Measurements from ENCODE around the gene ENO4.

Gene ENO4

DNA sequence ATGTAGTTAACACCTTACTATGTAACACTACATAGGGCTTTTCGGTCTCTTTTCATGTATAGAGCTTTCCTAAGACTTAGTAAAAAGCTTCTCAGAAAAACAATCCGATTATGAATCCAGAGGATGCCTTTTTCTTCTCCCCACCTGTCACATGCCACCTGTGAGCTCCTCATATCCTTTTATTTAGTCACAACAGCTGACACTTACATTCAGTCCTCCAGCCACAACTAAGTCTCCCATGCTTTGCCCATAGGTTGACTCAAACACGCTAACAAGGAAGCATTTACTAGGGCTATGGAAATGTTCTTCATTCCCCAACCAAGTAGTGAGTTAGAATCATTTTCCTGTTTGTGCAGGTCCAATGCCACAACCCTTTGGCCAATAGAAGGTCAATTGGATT, 7.9 kb downstream of the ENO4 start:
- Histone ChIP-seq H3K36me3 (replicated peaks; ENCODE audit: low read depth, low read length) (no peaks in the 10 kb centered on the region), H3K4me2 (ENCODE audit: low read length) (no peak overlapping the region), H3K9me3 (ENCODE audit: insufficient read depth, low read length) (no peaks in the 10 kb centered on the region), H3K27ac (ENCODE audit: low read length) (no peak overlapping the region), H2AFZ (ENCODE audit: low read depth, low read length) (no peak overlapping the region), H3K4me1 (ENCODE audit: low read length) (no peaks in the 10 kb centered on the region), H3K4me3 (ENCODE audit: low read length) (no peak overlapping the region), H3K9ac (ENCODE audit: low read length) (no peak overlapping the region), H3K79me2 (ENCODE audit: low read length) (no peaks in the 10 kb centered on the region), H4K20me1 (ENCODE audit: insufficient read depth, low read length) (no peaks in the 10 kb centered on the region), H3K27me3 (ENCODE audit: low read depth, low read length) (no peaks in the 10 kb centered on the region)
- TF ChIP-seq EZH2phosphoT487 (IDR thresholded peaks at IDR 0.05; ENCODE audit: low read depth), result no peak
- TF ChIP-seq, protein P1, sequence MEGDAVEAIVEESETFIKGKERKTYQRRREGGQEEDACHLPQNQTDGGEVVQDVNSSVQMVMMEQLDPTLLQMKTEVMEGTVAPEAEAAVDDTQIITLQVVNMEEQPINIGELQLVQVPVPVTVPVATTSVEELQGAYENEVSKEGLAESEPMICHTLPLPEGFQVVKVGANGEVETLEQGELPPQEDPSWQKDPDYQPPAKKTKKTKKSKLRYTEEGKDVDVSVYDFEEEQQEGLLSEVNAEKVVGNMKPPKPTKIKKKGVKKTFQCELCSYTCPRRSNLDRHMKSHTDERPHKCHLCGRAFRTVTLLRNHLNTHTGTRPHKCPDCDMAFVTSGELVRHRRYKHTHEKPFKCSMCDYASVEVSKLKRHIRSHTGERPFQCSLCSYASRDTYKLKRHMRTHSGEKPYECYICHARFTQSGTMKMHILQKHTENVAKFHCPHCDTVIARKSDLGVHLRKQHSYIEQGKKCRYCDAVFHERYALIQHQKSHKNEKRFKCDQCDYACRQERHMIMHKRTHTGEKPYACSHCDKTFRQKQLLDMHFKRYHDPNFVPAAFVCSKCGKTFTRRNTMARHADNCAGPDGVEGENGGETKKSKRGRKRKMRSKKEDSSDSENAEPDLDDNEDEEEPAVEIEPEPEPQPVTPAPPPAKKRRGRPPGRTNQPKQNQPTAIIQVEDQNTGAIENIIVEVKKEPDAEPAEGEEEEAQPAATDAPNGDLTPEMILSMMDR (IDR thresholded peaks at IDR 0.05; ENCODE audit: low read depth, low read length), result no peak

DNA sequence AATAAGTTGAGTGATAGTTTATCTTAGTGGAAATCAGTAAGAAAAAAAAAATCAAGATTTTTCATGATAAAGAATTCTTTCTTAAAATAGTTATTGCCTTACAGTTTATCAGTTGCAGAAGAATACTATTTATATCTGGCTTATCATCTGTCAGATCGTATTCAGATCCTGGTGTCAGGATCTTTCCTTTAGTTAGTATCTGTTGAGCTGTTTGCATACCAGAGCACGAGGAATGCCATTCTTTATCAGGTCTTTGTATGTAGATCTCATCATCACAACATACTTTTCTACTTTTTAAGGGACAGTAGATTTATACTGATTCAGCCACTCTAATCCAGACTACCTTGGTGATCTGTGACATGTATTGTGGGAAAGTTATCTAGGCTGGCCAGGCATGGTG, 12.5 kb downstream of the ENO4 start:
- Histone ChIP-seq H3K9me3 (ENCODE audit: insufficient read depth, low read length) (no peaks in the 10 kb centered on the region), H3K4me1 (ENCODE audit: low read length) (no peaks in the 10 kb centered on the region), H3K4me3 (ENCODE audit: low read length) (no peak overlapping the region), H3K27me3 (ENCODE audit: low read depth, low read length) (no peaks in the 10 kb centered on the region), H2AFZ (ENCODE audit: low read depth, low read length) (no peak overlapping the region), H3K79me2 (ENCODE audit: low read length) (no peaks in the 10 kb centered on the region), H3K36me3 (replicated peaks; ENCODE audit: low read depth, low read length) (no peaks in the 10 kb centered on the region), H3K27ac (ENCODE audit: low read length) (no peak overlapping the region), H3K4me2 (ENCODE audit: low read length) (no peak overlapping the region), H4K20me1 (ENCODE audit: insufficient read depth, low read length) (no peaks in the 10 kb centered on the region), H3K9ac (ENCODE audit: low read length) (no peak overlapping the region)
- TF ChIP-seq, protein P1 (IDR thresholded peaks at IDR 0.05; ENCODE audit: low read depth, low read length), result no peak
- TF ChIP-seq EZH2phosphoT487 (IDR thresholded peaks at IDR 0.05; ENCODE audit: low read depth), result no peak

DNA sequence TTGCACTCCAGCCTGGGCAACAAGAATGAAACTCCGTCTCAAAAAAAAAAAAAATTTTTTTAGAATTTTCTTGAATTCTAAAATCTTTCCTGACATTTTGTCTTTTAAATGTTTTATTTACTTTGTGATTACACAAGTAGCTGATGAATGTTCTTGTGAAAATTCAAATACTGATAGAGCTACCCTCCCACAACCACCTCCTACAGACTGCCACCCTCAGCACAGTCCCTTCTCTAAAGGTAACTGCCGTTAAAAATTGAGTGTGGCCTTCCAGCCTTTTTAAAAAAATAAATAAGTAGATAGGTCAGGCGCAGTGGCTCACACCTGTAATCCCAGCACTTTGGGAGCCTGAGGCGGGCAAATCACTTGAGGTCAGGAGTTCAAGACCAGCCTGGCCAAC, 15.1 kb downstream of the ENO4 start:
- no peak overlapping the region for H3K4me3 ChIP-seq (ENCODE audit: low read length)
- H3K9ac ChIP-seq (ENCODE audit: low read length), result no peak overlapping the region
- no peaks in the 10 kb centered on the region for H3K79me2 ChIP-seq (ENCODE audit: low read length)
- H3K36me3 ChIP-seq (replicated peaks; ENCODE audit: low read depth, low read length), result no peaks in the 10 kb centered on the region
- H3K4me1 ChIP-seq (ENCODE audit: low read length), result no peaks in the 10 kb centered on the region
- no peak overlapping the region for H3K4me2 ChIP-seq (ENCODE audit: low read length)
- TF ChIP-seq, protein P1 (IDR thresholded peaks at IDR 0.05; ENCODE audit: low read depth, low read length), result no peak
- TF ChIP-seq EZH2phosphoT487 (IDR thresholded peaks at IDR 0.05; ENCODE audit: low read depth), result no peak
- no peaks in the 10 kb centered on the region for H3K27me3 ChIP-seq (ENCODE audit: low read depth, low read length)
- no peak overlapping the region for H2AFZ ChIP-seq (ENCODE audit: low read depth, low read length)
- H3K27ac ChIP-seq (ENCODE audit: low read length), result no peak overlapping the region
- H3K9me3 ChIP-seq (ENCODE audit: insufficient read depth, low read length), result no peaks in the 10 kb centered on the region
- no peaks in the 10 kb centered on the region for H4K20me1 ChIP-seq (ENCODE audit: insufficient read depth, low read length)

DNA sequence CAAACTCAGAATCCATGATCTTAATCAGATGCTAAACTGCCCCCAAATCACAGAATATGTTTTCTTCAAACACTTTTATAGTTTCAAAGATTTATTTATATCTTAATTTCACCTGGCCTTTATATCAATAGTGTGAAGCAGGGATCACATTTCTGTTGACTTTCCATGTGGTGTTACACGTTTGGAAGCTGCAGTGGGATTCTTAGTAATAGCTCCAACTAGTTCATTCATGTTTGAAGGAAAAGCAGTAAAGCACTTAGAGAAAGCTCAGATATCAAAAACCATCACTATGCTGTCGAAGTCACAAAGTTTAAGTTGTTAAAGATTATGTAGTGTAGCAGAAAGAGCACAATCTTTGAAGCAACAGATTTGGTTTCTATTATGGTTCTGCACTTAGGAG, 16.8 kb downstream of the ENO4 start:
- no peaks in the 10 kb centered on the region for H3K4me1 ChIP-seq (ENCODE audit: low read length)
- no peak overlapping the region for H3K9ac ChIP-seq (ENCODE audit: low read length)
- H2AFZ ChIP-seq (ENCODE audit: low read depth, low read length), result no peak overlapping the region
- H3K36me3 ChIP-seq (replicated peaks; ENCODE audit: low read depth, low read length), result no peaks in the 10 kb centered on the region
- H3K4me3 ChIP-seq (ENCODE audit: low read length), result no peak overlapping the region
- no peaks in the 10 kb centered on the region for H3K79me2 ChIP-seq (ENCODE audit: low read length)
- no peaks in the 10 kb centered on the region for H3K9me3 ChIP-seq (ENCODE audit: insufficient read depth, low read length)
- H3K27me3 ChIP-seq (ENCODE audit: low read depth, low read length), result no peaks in the 10 kb centered on the region
- H4K20me1 ChIP-seq (ENCODE audit: insufficient read depth, low read length), result no peaks in the 10 kb centered on the region
- H3K4me2 ChIP-seq (ENCODE audit: low read length), result no peak overlapping the region
- no peak overlapping the region for H3K27ac ChIP-seq (ENCODE audit: low read length)
- TF ChIP-seq, protein P1 (IDR thresholded peaks at IDR 0.05; ENCODE audit: low read depth, low read length), result no peak
- TF ChIP-seq EZH2phosphoT487 (IDR thresholded peaks at IDR 0.05; ENCODE audit: low read depth), result no peak

Data from OCI-LY3 (cell line).